ENCODE data around the gene RBPJ.
"Not testable (repeated sequence)": the region's sequence is repeated elsewhere in the genome, so short reads cannot be mapped to it uniquely, and the experiment has no call there.

Gene RBPJ

DNA sequence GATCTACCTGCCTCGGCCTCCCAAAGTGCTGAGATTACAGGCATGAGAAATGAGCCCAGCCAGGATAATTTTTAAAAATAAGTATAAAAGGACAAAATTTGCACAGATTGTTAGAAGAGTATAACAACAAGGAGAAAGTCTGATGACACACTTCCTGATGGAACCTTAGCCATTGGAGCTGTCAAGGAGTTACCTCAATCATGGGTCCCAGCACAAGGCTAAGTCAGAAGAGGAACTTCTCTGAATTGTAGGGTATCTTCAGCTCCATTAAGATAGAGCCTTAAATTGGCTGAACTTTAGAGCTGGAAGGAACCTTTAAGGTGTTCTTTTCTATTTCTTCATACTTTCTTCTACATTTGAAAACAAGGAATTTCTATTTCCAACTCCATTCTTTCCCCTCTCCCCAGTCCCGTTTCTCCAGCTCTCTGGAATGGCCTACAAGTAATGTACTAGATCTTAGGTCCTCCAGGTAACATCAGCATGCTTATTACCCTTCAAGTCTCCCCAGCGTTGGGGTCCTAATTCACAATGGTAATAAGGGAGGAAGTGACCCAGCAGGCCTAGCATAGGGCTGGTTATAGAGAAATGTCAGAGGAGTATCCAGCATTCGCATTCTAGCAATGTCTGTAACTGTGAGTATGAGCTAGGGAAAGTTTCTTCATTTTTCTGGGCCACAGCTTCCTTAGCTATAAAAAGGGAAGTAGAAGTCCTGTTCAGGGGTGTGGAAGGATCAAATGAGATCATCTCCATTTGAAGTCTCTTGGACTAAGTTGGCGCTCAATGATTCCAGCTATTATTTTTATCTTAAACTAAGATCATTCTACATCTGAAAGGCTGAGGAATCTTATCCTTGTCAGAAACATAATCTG, 18.5 kb upstream of the RBPJ start:
- no peak for DNase-seq (ENCODE audit: low read depth, low spot score)

DNA sequence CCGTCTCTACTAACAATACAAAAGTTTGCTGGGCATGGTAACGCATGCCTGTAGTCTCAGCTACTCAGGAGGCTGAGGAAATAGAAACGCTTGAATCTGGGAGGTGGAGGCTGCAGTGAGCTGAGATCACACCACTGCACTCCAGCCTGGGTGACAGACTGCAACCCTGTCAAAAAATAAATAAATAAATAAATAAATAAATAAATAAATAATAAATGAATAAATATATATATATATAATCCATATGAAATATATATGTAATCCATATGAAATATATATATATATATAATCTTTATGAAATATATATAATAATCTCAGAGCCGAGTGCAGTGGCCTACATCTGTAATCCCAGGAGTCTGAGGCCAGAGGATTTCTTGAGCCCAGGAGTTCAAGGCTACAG, 17.8 kb upstream of the RBPJ start:
- no peak for DNase-seq (ENCODE audit: low read depth, low spot score)

DNA sequence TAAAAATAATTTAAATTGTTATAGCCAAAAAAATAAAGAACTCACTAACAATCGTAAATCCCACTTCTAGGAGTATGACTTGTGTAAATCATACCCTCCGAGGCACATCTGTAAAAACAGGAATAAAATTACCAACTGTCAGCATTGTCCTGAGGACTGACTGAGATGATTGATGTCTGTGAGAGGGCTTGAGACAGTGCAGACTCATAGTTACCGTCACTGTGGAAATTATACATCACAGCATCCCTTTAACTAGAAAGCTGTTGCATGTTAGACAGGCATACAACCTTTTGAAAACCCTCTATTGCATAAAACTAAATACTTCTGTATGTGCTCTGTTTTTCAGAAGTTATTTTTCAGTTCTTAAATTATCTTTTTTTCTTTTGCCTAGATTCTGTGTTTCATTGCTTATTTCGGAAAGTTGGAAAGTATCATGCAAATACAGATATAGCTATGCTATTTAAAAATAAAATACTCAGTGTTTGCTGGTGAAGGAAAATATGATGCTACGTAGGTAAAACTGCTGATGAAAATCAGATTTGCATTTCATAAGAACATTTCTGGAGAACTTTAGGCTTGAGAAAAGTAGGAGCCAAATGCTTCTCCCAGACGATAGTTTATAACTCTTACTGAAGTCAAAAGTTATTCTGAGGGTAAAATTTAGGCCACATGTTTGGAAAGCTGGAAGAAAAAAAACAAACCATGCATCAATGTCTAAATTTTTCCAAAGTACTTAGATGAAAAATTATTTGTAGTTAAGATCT, 13.6 kb upstream of the RBPJ start:
- no peak for DNase-seq (ENCODE audit: low read depth, low spot score)

DNA sequence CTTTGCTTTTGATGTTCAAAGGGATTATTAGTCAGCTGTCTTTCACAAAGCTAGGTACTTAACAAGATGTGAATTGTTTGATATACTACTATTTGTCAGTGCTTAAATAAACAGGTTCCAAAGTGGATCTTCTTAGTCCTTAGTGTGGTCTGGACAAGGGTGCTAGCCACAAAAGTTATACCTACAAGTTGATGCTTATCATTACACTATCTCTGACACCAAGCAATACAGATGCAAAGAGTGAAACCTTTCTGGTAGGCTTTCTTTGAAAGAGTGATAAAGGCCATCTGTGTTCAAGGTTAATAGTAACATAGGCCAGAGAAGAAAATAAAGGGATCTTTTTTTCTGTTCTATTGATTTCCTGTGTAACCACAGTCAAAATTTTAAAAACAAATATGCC, 12.2 kb upstream of the RBPJ start:
- DNase-seq (ENCODE audit: low read depth, low spot score) = no peak

DNA sequence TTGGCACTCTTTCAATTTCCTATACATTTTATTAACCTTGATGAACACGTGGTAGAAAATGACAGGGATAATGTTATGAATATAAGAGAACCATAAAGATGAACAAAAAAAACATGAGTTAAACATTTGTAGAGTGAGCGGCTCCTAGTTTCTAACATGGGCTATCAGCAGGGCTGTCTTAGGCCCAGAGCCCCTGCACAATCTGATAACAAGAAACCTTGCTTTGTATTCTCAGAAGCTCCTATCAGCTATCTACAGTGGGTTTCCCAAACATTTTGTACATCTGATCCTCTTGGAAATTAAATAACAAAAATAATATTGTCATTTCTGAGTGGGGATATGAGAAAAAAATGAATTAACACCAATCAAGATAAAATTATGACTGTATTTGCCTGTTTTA, 10.6 kb upstream of the RBPJ start:
- no peak for DNase-seq (ENCODE audit: low read depth, low spot score)

DNA sequence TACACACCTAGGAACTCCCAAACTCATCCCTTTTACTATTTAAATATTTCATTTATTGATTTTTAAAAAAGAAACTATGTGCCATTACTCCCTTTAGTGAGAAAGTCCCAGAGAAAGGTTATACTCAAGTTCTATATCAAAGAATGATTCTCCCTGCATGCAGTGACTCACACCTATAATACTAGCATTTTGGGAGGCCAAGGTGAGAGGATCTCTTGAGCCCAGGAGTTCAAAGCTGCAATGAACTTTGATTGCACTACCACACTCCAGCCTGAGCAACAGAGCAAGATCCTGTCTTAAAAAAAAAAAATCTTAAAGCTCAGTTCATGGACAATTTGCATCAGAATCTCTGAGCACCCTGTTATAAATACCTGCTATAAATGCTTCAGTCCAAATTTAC, 9.2 kb upstream of the RBPJ start:
- DNase-seq (ENCODE audit: low read depth, low spot score) = no peak

DNA sequence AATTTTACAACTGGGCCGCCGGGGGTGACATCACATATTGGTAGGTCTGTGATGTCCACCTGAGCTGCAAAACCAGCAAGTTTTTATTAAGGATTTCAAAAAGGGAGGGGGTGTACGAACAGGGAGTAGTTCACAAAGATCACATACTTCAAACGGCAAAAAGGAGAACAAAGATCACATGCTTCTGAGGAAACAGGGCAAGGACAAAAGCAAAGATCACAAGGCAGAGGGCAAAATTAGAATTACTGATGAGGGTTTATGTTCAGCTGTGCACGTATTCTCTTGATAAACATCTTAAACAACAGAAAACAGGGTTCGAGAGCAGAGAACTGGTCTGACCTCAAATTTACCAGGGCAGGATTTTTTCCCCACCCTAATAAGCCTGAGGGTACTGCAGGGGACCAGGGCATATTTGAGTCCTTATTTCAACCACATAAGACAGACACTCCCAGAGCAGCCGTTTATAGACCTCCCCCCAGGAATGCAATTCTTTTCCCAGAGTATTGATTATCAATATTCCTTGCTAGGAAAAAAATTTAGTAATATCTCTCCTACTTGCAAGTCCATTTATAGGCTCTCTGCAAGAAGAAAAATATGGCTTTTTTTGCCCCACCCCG, 5.4 kb upstream of the RBPJ start:
- not testable (repeated sequence) for DNase-seq (ENCODE audit: low read depth, low spot score)

DNA sequence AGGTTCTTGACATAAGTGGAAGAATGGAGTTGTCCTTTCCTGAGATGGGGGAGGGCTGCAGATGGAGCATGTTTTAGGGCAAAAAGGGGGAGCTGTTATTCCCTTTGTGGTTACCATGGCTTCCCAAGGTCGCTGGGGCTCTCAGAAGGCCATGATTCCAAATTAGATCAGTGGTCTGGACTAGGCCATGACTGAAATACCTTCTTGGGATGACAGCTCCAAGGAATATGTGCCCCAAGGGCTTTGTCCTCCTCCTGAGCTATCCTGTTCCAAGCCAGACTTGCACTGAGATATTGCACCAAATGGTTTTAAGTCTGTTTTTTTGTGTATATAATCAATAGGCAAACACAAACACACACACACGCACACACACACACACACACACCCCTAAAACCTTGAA, 3.0 kb upstream of the RBPJ start:
- no peak for DNase-seq (ENCODE audit: low read depth, low spot score)

DNA sequence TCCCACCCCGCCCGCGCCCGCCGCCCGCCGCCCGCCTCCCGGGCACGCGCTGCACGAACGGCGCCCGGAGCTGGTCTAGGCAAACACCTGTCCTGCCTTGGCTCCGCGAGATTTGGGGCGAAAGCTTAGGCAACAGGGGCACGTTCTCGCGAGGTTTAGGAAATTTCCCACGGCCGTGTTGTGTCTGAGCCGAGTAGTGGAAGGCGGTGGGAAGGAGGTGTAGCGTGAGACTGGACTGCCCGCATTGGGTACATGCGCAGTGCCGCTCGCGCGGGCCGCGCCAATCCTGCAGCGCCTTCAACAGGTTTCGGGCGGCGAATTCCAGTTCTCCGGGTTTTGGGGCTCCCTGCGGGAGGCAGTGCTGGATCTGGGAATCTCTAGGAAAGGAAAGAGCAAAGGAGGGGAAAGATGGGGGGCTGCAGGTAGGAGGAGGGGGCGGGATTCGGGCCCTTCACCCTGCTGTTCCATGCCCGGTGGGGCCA, 1.3 kb upstream of the RBPJ start:
- peak; percentile 97 for DNase-seq (ENCODE audit: low read depth, low spot score)

DNA sequence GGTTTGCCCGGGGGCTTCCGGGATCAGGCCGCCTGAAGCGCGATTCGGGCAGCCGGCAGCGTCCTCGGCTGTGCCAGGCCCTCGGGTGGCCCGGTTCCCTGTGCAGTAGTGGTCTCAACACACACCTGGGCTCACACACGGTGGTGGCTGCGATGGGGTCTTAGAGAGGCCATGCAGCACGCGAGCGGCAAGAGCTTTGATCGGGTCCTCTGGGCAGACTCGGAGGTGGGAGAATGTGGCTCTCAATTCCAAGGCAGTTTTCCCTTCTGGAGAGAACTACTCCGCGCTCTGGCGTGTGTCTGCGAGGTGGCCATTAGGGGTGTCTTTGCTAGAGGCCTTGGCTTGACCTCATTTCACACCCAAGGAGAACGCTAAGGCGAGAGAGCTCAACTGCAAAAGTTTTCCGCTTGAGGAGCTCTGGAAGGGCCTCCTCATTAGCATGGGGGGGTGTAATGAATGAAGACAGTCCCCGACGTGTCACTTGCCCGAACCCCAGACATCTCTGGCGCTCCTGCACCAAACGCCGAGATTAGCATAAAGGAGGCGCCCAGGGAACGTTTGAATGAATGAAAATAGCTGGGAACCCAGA, 771 bp upstream of the RBPJ start:
- DNase-seq (ENCODE audit: low read depth, low spot score) = no peak

DNA sequence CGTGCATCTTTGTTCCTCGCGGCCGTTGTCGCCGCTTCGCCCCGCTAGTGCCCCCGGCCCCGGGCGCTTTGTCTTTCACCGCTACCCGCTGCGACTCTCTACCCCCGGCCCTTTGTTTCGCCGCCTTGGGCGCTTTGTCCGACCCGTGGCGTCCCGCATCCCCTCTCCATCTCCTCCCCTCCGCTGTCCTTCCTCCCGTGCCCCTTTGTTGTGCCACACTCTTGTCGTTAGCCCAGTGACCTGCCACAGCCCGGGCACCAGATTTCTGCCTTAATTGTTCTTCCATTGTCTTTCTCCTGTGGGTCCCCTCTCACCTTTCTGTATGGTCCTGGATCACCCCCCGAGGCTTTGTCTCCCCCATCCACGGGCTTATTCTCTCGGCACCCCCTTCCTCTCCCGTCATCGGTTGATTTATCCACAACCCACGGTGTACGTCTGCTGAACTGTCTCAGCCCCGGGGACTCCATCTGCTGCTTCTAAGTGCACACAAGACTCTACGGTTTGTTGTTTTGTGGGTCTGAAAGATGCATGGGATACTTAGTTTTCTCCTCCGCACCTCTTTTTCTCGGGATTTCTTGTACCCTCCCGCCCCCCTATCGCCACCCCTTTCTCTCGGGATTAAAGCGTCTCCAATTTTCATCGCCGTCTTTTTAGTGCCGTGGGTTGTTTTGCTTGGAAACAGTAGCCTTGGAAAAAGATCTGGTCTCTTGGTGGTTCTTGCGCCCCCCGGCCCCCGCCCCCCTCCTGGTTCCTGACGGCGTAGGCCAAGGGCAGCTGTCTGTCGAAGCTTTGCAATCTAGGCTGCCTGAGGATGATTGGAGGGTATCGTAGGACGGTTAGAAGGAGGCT, 783 bp downstream of the RBPJ start:
- no peak for DNase-seq (ENCODE audit: low read depth, low spot score)

DNA sequence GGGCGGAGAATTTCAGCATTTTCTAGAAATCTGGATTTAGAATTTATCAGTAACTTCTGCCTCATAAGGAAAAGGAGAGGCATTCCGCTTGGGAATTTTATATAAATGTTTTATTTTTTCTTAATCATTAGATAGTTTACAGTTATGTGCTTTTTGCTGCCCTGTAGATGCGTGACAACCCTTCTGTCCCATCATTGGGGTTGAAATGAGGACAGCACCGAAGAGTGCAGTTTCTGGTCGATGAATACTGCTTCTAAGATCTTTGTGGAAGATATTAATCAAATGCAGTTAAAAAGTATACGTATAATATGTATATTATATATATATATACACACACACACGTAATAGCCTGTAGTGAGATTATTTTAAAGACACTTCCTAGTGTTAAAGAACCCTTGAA, 1.5 kb downstream of the RBPJ start:
- DNase-seq (ENCODE audit: low read depth, low spot score) = no peak

DNA sequence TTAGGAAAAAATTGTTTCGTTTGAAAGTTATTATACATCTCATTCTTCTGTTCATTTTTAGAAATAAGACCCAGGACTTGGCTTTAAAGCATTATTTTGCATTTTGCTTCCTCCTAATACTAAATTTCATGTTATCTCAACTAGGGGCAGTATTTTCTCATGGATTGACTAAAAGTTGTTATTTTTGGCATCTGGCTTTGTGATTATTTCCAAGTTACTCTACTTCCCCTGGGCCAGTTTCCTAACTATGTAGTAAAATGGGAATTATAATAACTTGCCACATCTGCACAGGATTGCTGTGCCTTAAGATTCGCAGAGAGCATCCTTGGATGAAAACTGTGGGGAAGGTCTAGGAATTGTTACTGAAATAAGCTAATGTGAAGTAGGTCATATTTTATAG, 3.0 kb downstream of the RBPJ start:
- DNase-seq (ENCODE audit: low read depth, low spot score) = no peak

DNA sequence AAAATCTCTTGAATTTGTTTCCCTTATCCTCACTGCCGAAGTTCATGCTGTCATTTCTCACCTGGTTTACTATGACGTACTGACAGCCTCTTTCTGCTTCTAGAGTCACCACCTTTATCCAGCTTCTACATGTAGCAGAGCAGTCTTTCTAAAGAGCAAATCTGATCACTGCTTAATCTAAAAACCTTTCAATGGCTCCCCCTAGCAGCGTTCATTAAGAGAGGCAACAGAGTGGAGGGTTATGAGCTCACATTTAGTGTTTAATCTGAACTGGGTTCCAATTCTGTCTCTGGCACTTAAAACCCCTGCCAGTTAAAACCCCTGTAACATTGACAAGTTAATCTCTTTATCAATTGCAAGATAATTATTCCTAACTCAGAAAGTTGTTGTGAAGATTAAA, 4.4 kb downstream of the RBPJ start:
- no peak for DNase-seq (ENCODE audit: low read depth, low spot score)

DNA sequence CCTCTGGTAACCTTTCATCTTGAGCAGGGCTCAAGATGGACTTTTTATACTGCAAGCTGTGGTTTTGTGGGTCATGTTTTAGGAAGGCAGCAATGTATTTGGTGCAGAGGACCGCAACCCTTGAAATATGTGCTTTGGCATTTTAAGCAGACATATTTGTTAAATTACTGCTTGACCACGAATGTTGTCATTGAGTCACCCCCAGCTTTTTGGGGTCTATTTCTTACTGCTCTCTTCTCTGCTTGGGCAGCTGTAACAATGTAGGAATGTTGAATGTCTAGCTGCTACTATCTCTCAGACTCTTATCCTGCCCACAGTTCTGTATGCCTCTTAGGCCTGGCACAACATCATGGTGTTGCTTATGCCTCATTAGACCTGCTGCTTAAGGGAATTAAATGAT, 6.0 kb downstream of the RBPJ start:
- peak; percentile 24 for DNase-seq (ENCODE audit: low read depth, low spot score)

DNA sequence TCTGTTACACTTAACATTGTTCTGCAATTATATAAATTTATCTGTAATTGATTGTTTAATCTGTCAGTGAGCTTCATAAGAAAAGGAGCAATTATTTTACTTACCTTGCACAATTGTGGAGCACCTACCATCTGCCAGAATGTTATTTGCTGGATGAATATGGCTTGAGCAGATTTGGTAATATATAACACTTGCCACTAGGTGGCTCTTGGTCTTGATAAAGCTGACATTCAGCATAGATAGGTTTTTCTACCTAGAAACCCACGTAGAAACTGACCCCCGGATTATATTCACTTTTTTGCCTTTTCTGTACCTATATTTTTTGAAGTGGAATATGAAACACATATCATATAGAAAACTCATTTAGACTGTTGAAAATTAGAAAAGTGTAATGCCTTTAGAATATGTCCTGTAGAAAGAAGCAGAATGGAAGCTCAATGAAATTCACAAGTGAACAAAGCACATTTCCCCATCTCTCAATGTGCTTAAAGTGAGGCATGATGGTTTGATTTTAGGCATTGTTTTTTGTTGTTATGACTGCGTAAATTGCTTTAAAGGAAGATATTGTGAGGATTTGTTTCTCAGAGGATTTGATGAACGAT, 9.5 kb downstream of the RBPJ start:
- no peak for DNase-seq (ENCODE audit: low read depth, low spot score)

DNA sequence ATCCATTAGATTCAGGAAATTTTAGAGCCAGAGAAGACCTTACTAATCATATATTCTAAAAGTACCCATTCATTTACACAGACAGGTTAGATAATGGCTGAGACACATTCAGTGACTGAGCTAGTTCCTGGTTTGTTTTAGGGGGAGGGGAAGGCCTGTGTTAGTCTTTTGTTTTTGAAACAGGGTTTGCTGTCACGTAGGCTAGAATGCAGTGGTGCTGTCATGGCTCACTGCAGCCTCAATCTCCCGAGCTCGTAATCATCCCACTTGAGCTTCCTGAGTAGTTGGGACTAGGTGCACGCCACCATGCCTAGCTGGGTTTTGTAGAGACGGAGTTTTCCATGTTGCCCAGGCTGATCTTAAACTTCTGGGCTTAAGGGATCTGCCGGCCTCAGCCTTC, 10.1 kb downstream of the RBPJ start:
- no peak for DNase-seq (ENCODE audit: low read depth, low spot score)

DNA sequence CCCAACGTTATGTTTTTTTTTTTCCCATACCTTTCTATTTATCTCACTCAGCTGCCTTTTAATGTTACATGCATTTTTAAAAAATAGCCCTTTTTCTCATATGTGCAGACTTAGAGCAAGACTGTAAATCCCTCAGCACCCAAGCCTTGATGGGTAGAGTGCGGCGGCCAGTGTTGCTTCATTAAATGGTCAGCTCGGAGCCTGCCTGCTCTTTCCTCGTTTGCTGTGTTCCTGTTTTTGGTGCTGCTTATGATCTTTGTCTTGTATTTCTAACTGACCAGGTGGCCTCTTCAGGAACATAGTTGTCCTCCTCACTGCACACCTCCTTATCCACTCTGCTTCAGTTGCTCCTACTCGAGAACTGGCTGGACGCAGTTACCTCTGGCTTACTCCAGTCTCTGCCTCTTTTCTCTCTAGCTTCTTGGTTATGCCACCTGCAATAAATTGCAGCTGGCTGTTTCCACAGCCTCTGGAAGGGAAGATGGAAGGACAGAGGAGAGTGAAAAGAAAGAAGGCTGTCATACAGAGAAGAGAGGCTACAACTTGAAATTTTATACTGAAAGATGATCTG, 10.7 kb downstream of the RBPJ start:
- DNase-seq (ENCODE audit: low read depth, low spot score) = no peak

DNA sequence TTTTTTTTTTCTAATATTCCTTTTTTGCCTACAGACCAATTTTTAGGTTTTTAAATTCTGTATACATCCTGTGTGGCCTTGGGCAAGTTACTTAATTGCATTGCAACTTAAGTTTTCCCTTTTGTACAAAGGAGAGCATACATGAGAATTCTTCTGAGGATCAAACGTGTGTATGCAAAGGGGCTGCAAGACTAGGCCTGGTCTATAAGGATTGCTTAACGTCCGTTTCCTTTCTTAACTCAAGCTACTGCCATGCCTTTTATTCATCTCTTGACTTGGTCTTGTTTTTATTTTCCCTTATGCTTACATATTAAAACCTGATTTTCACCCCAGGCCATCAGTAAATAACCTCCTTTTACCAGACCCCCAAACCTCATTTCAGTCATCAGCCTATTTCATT, 13.6 kb downstream of the RBPJ start:
- DNase-seq (ENCODE audit: low read depth, low spot score) = no peak

DNA sequence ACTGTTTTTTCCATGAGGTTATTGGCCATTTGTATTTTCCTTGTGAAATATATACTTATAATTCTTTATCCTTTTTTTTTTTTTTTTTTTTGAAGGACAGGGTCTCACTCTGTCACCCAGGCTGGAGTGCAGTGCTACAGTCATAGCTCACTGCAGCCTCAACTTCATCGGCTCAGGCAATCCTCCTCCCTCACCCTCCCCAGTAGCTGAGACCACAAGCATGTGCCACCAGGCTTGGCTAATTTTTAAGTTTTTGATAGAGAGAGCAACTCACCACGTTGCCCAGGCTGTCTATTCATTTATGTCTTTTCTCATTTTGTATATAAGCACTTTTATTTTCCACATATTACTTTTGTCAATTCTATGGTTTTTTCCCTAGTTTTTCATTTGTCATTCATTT, 16.8 kb downstream of the RBPJ start:
- DNase-seq (ENCODE audit: low read depth, low spot score) = no peak

All from smooth muscle cell of the brain vasculature (primary cell).